Erythroblast (primary cell): ENCODE measurements around the gene PPP2R3A.

Experiments
- DNase-seq, 2 experiments: peaks; one replicate each; lab custom pipeline; 2025; lab: John Stamatoyannopoulos, UW
- GATA1 ChIP-seq: IDR thresholded peaks from 2 replicates; pipeline ENCODE4 v1.6.1; 2011; ENCODE audit warnings: low read depth, mild to moderate bottlenecking, control low read depth, low read length, moderate library complexity
- POLR2A ChIP-seq: IDR thresholded peaks from 2 replicates; pipeline ENCODE4 v1.6.1; 2011; ENCODE audit warnings: mild to moderate bottlenecking, low read length

PPP2R3A gene

DNA sequence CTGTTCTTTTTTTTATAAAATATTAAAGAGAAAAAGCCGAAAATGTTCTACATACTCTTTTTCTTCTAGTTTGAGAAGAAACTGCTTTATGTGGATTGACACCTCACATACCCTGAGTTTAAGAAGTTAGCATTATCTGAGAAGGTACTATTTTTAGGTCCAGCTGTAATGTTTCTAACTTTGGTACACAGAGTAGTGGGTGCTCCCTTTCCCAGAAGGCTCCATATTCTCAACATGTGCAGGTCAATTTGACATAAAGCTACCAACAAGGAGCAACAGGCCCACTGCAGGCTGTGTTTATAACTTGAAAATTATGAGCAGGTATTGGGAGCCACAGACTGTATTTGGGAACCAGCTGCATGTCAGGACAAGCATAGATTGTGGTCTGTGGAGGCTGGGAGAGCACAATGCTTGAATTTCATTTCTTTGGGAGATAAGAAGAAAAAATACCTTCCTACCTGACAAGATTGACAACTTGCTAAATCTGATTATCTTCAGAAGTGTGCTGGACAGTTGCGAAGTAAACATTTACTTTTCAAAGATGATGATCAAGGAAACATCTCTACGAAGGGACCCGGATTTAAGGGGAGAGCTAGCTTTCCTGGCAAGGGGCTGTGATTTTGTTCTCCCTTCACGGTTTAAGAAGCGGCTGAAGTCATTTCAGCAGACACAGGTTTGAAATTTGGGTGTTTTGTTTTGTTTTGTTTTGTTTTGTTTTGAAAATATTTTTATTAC is 57.2 kb downstream of the PPP2R3A start:
- no peak for DNase-seq
- TF ChIP-seq POLR2A: no peak
- no peak for TF ChIP-seq GATA1

DNA sequence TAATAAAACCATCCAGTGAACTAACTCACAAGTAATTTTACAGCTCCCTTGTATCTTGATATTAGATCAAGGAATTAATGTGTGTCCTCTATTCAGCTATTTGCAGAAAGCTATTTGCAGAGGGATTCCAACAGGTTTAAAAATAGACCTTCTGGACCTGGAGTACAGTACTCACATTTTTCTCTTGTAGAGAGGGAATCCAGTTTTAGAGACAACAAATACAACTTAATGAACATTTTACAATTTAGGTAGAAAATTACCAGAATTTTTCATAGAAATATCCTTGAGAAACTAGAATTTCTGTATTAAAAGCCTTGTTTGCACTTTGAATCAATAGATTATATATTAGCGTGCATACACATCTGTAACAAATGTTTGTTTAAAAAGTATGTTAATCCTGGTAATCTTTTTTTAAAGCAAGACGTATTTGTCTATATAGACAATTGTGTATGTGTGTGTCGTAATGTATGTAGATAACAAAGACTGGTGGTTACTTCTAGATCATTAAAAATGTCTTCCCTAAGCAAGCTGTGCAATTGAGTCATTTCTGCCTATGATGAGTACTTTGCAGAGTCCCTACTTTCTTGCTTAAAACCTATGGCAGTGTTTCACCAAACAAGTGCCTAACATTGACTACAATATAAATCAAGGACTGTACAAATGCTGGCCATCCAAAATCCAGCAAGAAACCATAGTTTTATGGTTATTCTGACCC is 57.9 kb downstream of the PPP2R3A start:
- no peak for DNase-seq
- TF ChIP-seq GATA1: no peak
- TF ChIP-seq POLR2A: no peak

DNA sequence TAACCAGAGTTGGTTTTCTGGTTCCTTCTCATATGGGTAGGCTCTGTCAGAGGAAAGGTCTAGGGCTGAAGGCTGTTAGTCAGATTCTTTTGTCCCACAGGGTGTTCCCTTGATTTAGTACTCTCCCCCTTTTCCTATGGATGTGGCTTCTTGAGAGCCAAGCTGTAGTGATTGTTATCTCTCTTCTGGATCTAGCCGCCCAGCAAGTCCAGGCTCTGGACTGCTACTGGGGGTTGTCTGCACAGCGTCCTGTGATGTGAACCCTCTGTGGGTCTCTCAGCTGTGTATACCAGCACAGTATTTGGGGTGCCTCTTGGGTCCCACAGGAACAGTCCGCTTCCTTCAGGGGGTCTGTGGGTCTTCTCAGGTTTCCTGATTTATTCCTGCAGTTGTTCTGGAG is 70.8 kb downstream of the PPP2R3A start:
- no peak for TF ChIP-seq POLR2A
- no peak for TF ChIP-seq GATA1
- DNase-seq: no peak

DNA sequence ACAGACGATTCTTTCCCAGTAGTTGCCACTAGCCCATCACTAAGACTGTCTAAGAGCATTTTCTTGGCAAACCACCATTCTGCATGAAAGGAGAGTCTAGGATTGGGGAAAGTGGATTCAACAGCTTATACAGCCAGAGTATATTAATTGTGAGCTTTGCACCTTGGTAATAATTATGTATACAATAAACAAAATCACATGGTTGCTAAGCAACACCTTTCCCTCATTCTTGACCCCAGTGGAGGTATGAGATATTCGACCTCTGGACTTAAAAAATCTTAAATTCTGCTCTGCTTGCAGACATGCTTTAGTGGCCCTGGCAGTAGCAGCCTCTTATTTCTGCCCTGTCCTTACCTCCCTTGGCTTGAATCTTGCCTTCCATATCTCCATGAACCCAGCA is 73.1 kb downstream of the PPP2R3A start:
- no peak for TF ChIP-seq POLR2A
- TF ChIP-seq GATA1: no peak
- DNase-seq: no peak

DNA sequence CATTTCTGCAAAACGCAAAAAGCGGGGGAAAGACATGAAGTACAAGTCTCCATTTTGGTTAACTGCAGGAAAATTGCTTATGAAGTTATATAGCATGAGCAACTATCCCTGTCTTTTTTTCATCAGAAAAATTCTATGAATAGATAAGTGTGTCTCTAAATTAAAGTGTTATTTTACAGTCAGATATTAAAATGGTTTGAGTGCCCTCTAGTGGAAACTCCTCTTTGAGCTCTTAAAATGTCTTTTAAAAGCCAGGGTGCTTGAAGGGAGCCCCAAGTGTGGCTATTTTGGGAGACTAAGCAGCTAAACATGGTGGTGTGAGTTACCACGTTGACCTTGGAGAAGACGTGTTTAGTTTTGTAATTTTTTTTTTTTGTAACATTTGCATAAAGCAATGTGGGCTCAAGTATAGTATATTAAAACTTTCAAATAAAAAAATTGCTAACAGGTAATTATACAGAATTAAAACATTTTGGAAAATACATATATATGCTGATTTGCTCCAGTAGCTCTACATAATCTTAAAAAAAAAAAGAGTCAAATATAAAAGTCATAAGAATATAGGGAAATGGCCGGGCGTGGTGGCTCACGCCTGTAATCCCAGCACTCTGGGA is 77.2 kb downstream of the PPP2R3A start:
- peak; percentile 49 to 66 for DNase-seq
- no peak for TF ChIP-seq GATA1
- TF ChIP-seq POLR2A: no peak

DNA sequence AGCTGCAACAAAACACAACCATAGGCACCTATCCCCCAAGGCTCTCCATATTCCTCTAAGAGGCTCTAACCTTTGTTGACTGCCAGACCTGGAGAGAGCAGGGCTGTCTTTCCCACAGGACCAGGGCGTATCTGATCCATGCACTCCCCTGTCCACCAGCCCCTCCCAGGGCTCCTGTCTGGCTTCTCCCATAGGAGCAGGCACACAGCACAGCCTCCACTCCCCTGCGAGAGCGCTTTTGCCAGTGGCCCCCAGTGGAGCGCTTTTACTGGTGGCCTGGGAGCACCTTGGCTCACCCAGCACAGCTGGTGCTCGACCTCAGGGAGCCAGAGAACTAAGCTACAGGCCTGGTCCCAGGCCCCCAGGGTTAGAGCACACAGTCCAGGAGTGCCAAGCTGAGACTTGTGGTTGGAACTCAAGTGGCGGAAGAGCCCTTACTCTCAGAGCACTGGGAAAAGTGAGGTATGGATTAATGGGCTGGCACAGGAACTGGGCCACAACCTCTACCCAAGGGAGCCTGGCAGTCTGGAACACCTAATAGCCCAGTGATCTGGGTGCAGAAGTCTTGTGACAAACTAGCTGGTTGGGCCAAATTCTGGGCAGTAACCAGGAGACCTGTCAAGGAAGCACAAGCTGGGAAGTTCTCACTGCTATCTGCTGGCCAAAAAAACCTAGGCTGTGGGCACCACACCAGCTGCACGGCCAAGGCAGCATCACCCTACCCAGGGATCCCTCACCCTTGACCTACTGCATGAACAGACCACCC is 79.6 kb downstream of the PPP2R3A start:
- DNase-seq: no peak
- TF ChIP-seq POLR2A (no peak), GATA1 (no peak)

DNA sequence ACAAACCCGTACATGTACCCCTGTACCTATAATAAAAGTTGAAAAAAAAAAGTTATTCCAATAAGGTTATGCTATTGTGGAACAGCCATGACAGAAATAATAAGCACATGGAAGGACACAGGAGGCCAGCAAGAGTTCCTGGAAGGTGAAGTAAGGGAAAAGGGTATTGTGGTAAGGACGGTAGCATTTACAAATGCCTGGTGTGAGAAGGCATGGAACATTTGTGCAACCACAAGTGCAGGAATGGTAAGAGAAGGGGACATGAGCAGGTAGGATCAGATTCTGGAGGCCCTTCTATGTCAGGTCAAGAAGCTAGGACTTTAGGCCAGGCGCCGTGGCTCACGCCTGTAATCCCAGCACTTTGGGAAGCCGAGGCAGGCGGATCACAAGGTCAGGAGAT is 82.5 kb downstream of the PPP2R3A start:
- no peak for DNase-seq
- TF ChIP-seq GATA1 (no peak), POLR2A (no peak)

DNA sequence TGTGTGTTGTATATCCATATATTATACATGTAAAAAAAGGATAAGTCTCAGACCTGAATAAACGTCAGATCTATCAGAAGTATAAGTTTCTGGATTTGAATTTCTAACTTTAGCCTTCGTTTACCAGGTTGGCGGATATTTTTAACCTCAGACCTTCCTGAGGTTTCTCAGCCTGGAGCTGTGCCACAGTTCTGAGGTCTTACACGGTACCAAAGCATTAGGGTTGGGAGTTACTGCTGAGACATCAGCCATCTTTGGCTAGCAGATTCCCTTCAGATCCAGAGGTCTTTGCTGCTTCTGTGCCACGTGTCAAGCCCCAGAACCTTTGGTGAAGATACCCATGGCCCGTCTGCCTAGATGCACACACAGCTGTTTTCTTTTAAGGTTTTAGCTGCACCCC is 84.7 kb downstream of the PPP2R3A start:
- no peak for DNase-seq
- no peak for TF ChIP-seq POLR2A
- TF ChIP-seq GATA1: no peak

DNA sequence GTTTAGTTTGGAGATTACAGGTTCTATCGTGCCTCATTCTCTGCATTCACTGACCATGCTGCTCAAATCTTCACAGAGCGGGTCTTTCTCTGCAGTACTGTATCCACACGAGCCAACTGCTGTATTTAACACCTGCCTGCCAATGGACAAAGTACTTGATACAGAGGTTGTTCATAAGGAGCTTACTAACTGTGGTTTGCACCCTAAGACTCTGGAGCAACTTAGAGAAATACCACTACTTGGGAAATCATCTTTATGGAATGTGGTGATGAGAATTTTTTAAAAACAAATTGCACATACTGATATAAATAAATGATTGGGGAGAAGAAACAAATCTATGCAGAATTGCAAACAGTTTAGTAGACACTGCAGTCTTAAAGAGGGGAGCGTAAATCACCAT is 90.0 kb downstream of the PPP2R3A start:
- DNase-seq: no peak
- no peak for TF ChIP-seq POLR2A
- TF ChIP-seq GATA1: no peak

DNA sequence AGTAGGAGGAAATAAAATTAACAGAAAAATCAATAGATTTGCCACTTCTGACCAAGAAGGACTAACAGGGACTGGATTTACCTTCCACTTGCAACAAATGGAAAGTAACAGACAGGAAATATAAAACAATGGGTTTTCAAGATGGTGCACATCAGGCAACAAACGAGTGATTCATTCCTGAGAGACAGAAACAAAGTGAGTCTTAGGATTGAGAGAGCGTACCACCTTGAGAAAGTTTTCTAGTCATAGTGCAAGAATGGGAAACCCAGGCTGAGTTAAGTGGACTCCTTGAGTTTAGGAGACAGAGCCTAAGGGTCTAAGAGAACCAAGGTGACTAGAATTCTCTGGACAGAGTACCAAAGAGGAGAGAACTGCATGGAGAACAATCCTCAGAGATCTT is 101.7 kb downstream of the PPP2R3A start:
- DNase-seq: no peak

DNA sequence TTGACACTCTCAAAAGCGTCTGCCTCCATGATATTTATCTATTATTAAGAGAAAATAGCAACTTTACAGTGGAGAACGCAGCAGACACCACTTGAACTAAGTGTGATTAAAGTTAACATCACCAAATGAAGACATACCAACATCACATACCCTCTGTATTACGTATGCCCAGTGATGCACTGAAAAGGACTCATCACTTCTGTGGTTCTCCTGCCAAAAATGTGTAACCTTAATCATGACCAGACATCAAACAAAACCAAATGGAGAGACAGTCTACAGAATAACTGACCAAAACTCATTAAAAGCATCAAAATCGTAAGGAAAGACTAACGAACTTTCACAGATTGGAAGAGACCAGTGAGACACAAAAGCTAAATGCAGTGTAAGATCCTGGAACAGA is 103.2 kb downstream of the PPP2R3A start:
- DNase-seq: no peak
- TF ChIP-seq POLR2A: no peak
- no peak for TF ChIP-seq GATA1

More for the DNA sequence above, 101.7 kb downstream of the PPP2R3A start:
- TF ChIP-seq POLR2A: no peak
- TF ChIP-seq GATA1: no peak

DNA sequence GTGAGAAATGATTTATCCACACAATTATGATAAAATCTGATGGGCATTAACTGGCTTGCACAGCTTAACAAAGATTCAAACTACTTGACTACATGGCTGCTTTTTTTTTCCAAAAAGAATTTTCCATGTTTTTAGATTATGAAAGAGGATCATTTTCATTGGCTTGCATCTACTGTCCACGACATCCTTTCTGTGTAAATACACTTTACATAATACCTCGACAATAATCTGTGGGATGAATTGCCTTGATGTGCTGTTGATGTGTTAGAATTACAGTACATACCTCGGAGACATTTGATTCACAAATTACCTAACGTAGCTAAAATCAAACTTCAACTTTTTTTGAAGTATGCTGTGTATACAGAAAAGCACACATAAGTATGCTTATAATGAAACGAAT is 104.4 kb downstream of the PPP2R3A start:
- DNase-seq: no peak
- TF ChIP-seq POLR2A (no peak), GATA1 (no peak)

DNA sequence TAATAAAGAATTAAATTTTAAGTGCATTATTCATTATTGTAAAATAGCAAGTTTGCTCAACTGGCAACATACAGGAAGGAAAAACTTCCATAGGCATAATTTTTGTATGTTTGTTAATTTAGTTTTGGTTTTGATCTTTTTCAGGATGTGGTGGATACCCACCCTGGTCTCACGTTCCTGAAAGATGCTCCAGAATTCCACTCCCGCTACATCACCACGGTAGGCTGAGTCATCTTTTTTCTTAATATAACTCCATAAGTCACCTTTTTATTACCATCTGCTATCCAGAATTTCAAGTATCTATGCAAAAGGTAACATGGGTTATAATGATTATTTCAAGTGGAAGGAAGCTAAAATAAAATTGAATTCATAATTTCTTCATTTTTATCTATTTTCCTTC is 104.8 kb downstream of the PPP2R3A start:
- DNase-seq: no peak
- TF ChIP-seq GATA1: no peak
- no peak for TF ChIP-seq POLR2A
